ENCODE measurements around the gene NDRG3.

The NDRG3 gene

DNA sequence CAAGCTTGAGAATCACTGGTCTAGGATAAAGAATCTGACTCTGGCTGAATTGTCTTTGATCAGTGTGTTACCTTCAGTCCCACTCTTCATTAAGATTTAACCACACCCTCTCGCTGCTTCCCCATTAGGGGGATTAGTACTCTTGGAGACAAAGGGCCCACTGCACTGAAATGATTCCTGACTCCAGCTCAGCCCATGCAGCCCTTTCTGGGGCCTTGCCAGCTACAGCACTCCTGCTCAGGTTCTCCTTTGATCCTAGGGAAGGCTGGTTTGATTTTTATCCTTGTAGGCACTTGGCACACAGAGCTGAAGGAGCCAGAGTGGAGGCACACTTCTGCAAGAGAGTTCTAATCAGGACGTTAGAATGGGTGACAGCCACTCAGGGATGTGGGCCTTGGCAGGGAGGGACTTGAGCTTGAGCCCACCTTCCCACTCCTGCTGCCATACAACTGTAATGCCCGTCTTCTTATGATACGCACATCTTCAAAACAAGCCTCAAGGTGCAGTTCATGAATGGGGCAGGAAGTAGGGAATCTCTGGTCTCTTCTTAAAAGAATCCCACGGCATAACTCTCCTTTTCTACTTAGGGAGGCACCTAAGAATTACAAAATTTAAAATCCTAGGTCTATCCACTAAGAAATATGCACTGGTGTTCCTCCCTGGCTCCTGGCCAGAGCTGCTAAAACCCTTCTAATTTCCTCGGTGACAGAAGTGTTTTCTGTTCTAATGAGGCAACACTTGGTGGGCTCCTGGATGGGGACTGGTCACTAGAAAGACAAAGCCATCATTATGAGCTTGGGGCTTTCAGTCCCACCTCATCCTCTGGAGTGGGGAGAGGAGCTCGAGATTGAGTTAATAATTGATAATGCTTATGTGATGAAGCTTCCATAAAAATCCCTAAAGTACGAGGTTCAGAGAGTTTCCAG, 98.4 kb downstream of the NDRG3 start:
- TF ChIP-seq, protein P1, sequence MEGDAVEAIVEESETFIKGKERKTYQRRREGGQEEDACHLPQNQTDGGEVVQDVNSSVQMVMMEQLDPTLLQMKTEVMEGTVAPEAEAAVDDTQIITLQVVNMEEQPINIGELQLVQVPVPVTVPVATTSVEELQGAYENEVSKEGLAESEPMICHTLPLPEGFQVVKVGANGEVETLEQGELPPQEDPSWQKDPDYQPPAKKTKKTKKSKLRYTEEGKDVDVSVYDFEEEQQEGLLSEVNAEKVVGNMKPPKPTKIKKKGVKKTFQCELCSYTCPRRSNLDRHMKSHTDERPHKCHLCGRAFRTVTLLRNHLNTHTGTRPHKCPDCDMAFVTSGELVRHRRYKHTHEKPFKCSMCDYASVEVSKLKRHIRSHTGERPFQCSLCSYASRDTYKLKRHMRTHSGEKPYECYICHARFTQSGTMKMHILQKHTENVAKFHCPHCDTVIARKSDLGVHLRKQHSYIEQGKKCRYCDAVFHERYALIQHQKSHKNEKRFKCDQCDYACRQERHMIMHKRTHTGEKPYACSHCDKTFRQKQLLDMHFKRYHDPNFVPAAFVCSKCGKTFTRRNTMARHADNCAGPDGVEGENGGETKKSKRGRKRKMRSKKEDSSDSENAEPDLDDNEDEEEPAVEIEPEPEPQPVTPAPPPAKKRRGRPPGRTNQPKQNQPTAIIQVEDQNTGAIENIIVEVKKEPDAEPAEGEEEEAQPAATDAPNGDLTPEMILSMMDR (conservative IDR thresholded peaks at IDR 0.05; ENCODE audit: low read depth, low read length) = no peak
- no peak for DNase-seq (ENCODE audit: low read depth)
- H3K4me3 ChIP-seq (ENCODE audit: low read length) = no peak overlapping the region

DNA sequence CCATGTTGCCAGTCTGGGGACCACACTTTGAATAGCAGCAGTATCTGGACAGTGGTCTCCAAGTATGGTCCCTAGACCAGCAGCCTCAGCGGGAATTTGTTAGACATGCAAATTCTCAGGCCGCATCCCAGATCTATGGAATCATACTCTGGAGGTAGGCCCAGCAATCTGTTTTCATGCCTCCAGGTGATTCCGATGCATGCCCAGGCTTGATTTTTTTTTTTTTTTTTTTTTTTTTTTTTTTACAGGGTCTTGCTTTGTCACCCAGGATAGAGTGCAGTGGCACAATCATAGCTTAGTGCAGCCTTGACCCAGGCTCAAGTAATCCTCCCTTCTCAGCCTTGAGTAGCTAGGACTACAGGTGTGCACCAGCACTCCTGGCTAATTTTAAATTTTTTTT, 99.2 kb downstream of the NDRG3 start:
- no peak for DNase-seq (ENCODE audit: low read depth)
- TF ChIP-seq, protein P1 (conservative IDR thresholded peaks at IDR 0.05; ENCODE audit: low read depth, low read length) = no peak
- H3K4me3 ChIP-seq (ENCODE audit: low read length) = no peak overlapping the region

DNA sequence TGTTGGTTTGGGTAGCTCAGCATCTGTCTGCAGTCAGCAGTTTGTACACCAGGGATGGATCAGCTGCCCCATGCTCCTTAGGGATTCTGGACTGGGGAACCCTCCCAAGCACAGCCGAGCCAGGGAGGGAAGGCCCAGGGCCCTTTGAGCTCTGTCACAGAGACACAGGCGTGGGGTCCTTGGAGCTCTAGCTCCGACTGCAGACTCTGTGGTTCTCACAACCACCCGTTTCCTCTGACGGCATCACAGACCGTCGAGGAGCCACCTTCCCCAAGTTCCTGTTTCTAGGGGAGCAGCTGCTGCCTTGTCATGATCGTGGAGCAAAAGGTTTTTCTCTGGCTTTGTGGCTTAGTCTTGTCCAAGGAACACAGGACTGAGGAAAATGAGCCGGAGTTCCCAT, 99.9 kb downstream of the NDRG3 start, which contains the start of gene SLA2:
TSS of gene SLA2 (minus strand) at position 199 of the 400 bp plus-strand sequence. CDS start 4,861 bp downstream, outside the sequence.
- TF ChIP-seq, protein P1 (conservative IDR thresholded peaks at IDR 0.05; ENCODE audit: low read depth, low read length) = no peak
- DNase-seq (ENCODE audit: low read depth) = no peak
- H3K4me3 ChIP-seq (ENCODE audit: low read length) = no peak within 1 kb of the TSS

DNA sequence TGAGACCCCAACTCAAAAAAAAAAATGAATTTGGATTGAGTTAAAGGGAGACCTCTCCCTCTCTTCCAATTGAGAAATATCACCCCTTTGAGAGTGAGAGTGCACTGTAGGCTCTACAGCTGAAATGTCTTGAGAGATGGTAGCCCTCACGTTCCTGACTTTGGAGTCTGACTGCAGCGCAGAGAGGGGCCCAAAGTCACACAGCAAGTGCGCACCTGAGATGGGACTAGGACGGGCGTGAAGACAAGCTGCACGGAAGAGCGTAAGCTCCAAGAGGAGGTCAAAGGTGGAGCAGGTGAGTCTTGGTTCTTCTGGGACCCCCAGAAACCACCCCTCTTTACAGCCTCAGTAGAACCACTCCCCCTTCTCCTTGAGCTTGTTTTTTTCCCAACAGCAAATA, 100.5 kb downstream of the NDRG3 start:
- DNase-seq (ENCODE audit: low read depth) = no peak

DNA sequence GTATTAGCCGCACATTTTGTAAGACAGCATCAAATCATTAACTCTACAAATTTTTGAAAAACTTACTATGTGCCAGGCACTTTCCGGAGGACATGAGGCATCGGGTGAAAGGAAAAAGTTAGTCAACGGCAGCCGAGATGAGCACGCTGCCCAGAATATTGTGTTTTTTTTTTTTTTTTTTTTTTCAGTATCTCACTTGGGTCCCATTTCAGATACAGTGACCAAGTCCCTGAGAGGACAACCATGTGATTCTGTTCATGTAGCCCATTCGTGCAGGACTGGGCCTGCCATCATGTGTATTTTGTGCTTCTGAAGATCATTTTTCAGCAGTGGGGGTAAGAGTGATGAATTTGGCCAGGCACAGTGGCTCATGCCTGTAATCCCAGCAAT, 101.2 kb downstream of the NDRG3 start:
- TF ChIP-seq, protein P1 (conservative IDR thresholded peaks at IDR 0.05; ENCODE audit: low read depth, low read length) = no peak
- no peak for DNase-seq (ENCODE audit: low read depth)
- no peak overlapping the region for H3K4me3 ChIP-seq (ENCODE audit: low read length)

More for the DNA sequence above, 100.5 kb downstream of the NDRG3 start:
- TF ChIP-seq, protein P1 (conservative IDR thresholded peaks at IDR 0.05; ENCODE audit: low read depth, low read length) = no peak
- no peak overlapping the region for H3K4me3 ChIP-seq (ENCODE audit: low read length)

DNA sequence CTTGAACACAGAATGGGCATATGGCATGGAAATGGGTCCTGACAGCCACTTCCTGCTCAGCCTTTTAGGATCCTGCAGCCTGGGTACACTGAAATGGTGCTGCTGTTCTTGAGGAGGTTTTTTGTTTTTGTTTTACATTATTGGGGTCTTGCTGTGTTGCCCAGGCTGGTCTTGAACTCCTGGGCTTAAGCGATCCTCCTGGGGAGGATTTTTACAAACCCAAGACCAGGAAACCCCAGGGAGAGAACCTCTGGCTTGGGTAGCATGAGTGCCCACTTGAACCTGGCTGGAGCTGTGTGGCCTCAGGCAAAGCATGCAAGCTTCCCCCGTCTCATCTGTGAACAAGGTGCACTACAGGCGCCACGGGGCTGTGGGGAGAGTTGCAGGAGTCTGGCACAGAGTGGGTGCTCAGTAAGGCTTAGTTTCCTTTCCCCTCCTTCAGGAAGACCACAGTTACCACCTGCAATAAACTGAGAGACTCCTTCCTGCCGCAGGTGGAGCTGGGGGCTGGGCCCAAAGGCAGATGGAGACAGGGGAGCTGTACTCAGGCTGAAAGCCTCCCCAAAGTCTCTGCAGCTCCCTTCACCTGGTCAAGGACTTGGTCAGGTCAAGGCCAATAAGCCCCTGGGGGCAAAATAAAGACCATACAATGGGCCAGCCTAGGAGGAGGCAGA, 101.7 kb downstream of the NDRG3 start:
- H3K4me3 ChIP-seq (ENCODE audit: low read length) = no peak overlapping the region
- no peak for DNase-seq (ENCODE audit: low read depth)
- TF ChIP-seq, protein P1 (conservative IDR thresholded peaks at IDR 0.05; ENCODE audit: low read depth, low read length) = no peak
